ENCODE measurements around the gene ASH1L.

DNA sequence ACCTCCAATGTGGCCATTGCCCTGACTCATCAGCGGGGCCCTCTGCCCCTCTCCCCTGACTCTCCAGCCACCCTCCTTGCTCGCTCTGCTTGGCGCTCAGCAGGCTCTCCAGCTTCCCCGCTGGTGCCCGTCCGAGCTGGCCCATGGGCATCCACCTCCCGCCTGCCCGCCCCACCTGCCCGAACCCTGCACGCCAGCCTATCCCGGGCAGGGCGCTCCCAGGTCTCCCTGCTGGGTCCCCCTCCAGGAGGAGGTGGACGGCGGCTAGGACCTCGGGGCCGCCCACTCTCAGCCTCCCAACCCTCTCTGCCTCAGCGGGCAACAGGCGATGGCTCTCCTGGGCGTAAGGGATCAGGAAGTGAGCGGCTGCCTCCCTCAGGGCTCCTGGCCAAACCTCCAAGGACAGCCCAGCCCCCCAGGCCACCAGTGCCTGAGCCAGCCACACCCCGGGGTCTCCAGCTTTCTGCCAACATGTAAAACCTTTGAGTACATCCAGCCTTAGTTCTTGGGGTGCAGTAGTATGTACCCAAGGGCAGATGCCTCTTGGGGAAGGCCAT is 274.5 kb downstream of the ASH1L start:
- TF ChIP-seq, protein P1, sequence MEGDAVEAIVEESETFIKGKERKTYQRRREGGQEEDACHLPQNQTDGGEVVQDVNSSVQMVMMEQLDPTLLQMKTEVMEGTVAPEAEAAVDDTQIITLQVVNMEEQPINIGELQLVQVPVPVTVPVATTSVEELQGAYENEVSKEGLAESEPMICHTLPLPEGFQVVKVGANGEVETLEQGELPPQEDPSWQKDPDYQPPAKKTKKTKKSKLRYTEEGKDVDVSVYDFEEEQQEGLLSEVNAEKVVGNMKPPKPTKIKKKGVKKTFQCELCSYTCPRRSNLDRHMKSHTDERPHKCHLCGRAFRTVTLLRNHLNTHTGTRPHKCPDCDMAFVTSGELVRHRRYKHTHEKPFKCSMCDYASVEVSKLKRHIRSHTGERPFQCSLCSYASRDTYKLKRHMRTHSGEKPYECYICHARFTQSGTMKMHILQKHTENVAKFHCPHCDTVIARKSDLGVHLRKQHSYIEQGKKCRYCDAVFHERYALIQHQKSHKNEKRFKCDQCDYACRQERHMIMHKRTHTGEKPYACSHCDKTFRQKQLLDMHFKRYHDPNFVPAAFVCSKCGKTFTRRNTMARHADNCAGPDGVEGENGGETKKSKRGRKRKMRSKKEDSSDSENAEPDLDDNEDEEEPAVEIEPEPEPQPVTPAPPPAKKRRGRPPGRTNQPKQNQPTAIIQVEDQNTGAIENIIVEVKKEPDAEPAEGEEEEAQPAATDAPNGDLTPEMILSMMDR (IDR thresholded peaks at IDR 0.05): no peak
- TF ChIP-seq POLR2A (IDR thresholded peaks at IDR 0.05): no peak
- no peak for TF ChIP-seq POLR2AphosphoS5 (IDR thresholded peaks at IDR 0.05)

Data from breast epithelium (tissue), 3 donors.